IMR-90 (cell line): ENCODE results near the gene CAAP1. TPM values are rescaled to one million over a fixed set of nuclear protein-coding genes. Genes with fewer than 3 reads are reported as not detected.
A peak's percentile ranks its signal among the peaks of the same experiment; 100 is the strongest.

ENCODE experiments used
- ATAC-seq: fragments of 200-7000 bp; cut with Tn5 transposase; 2 replicates; pipeline ENCODE4 v1.9.1; 2020; ENCODE audit warnings: low read depth, mild to moderate bottlenecking, moderate library complexity
- BruUV-seq: library from RNA; stranded (reverse); fragments of 400-500 nt; replicated peaks from 2 replicates; lab custom pipeline; 2021; lab: Mats Ljungman, UMichigan
- CTCF ChIA-PET: fragments of 300-600 bp; formaldehyde crosslinking; extraction: SDS; loops from one replicate; lab custom pipeline; 2021; ENCODE audit warnings: antibody characterized with exemption; lab: Yijun Ruan, JAX
- POLR2A ChIA-PET: fragments of 300-600 bp; sonication (Branson Sonifier 250); formaldehyde crosslinking; loops from one replicate; lab custom pipeline; 2022; ENCODE audit warnings: antibody characterized with exemption; ENCODE audit not compliant: unreplicated experiment; lab: Charles Lee
- DNase-seq: peaks from one replicate; pipeline ENCODE4 v3.0.0; 2013
- H2AFZ ChIP-seq: replicated peaks from 2 replicates; pipeline ENCODE3; 2013; ENCODE audit warnings: low read length, mild to moderate bottlenecking; ENCODE audit not compliant: poor library complexity
- H2AK5ac ChIP-seq: 2 replicates; pipeline ENCODE4 v1.6.1; 2013; ENCODE audit warnings: low read depth, low read length, inconsistent platforms
- H2AK9ac ChIP-seq: replicated peaks from 2 replicates; pipeline ENCODE3; 2013; ENCODE audit warnings: mild to moderate bottlenecking, low read depth, low read length, moderate library complexity; ENCODE audit not compliant: poor library complexity
- H2BK120ac ChIP-seq: 2 replicates; pipeline ENCODE4 v1.6.1; 2013; ENCODE audit warnings: low read depth, low read length, inconsistent platforms
- H2BK15ac ChIP-seq: 3 replicates; pipeline ENCODE4 v1.6.1; 2013; ENCODE audit warnings: low read depth, low read length, inconsistent platforms
- H2BK20ac ChIP-seq: 2 replicates; pipeline ENCODE4 v1.6.1; 2013; ENCODE audit warnings: low read depth, mild to moderate bottlenecking, inconsistent platforms, low read length, moderate library complexity
- H2BK5ac ChIP-seq: 2 replicates; pipeline ENCODE4 v1.6.1; 2013; ENCODE audit warnings: mild to moderate bottlenecking, low read depth, low read length, inconsistent platforms; ENCODE audit not compliant: poor library complexity, severe bottlenecking
- H3K14ac ChIP-seq: replicated peaks from 2 replicates; pipeline ENCODE4 v1.6.1; 2013; ENCODE audit warnings: low read depth, low read length, inconsistent platforms
- H3K18ac ChIP-seq: 2 replicates; pipeline ENCODE4 v1.6.1; 2013; ENCODE audit warnings: low read depth, low read length, control low read depth
- H3K23ac ChIP-seq: 2 replicates; pipeline ENCODE4 v1.6.1; 2013; ENCODE audit warnings: low read depth, low read length, inconsistent platforms
- H3K27ac ChIP-seq: 2 replicates; pipeline ENCODE4 v1.5.1; 2013; ENCODE audit warnings: mild to moderate bottlenecking, control low read depth, low read length; ENCODE audit not compliant: insufficient read depth
- H3K27me3 ChIP-seq: 2 replicates; pipeline ENCODE4 v1.6.1; 2013; ENCODE audit warnings: low read length; ENCODE audit not compliant: control insufficient read depth, insufficient read depth
- H3K36me3 ChIP-seq: 2 replicates; pipeline ENCODE4 v1.6.1; 2013; ENCODE audit warnings: low read length, mixed read lengths; ENCODE audit not compliant: control insufficient read depth, insufficient read depth
- H3K4ac ChIP-seq: 2 replicates; pipeline ENCODE4 v1.6.1; 2013; ENCODE audit warnings: low read depth, low read length, inconsistent platforms
- H3K4me1 ChIP-seq: 2 replicates; pipeline ENCODE4 v1.6.1; 2013; ENCODE audit warnings: low read length, mixed read lengths; ENCODE audit not compliant: control insufficient read depth, insufficient read depth
- H3K4me2 ChIP-seq: 2 replicates; pipeline ENCODE4 v1.6.1; 2013; ENCODE audit warnings: low read depth, mild to moderate bottlenecking, control low read depth, low read length, moderate library complexity
- H3K4me3 ChIP-seq: 2 replicates; pipeline ENCODE4 v1.5.1; 2013; ENCODE audit warnings: low read depth, mild to moderate bottlenecking, control low read depth, low read length, moderate library complexity; ENCODE audit not compliant: insufficient read depth
- H3K56ac ChIP-seq: 2 replicates; pipeline ENCODE4 v1.6.1; 2013; ENCODE audit warnings: low read length, inconsistent platforms; ENCODE audit not compliant: insufficient read depth; ENCODE audit errors: extremely low read depth
- H3K79me1 ChIP-seq, 2 experiments: 2 replicates each; pipeline ENCODE4 v1.6.1; 2013; ENCODE audit warnings: low read length in 2 of 2, inconsistent platforms in 1 of 2, low read depth in 1 of 2
- H3K9ac ChIP-seq: 2 replicates; pipeline ENCODE4 v1.6.1; 2013; ENCODE audit warnings: low read depth, low read length, control low read depth
- H3K9me1 ChIP-seq: 2 replicates; pipeline ENCODE4 v1.6.1; 2013; ENCODE audit warnings: low read length, inconsistent platforms; ENCODE audit not compliant: insufficient read depth
- H3K9me3 ChIP-seq: 2 replicates; pipeline ENCODE4 v1.6.1; 2013; ENCODE audit warnings: low read length; ENCODE audit not compliant: control insufficient read depth, insufficient read depth
- H4K20me1 ChIP-seq: 2 replicates; pipeline ENCODE4 v1.6.1; 2013; ENCODE audit warnings: low read length, inconsistent platforms; ENCODE audit not compliant: insufficient read depth
- H4K5ac ChIP-seq: 2 replicates; pipeline ENCODE4 v1.6.1; 2013; ENCODE audit warnings: mild to moderate bottlenecking, low read depth, low read length, control low read depth
- H4K8ac ChIP-seq, 2 experiments: 2 replicates each; pipeline ENCODE4 v1.6.1; 2013; ENCODE audit warnings: low read depth in 2 of 2, low read length in 2 of 2, control low read depth in 1 of 2, inconsistent platforms in 1 of 2
- H4K91ac ChIP-seq: 2 replicates; pipeline ENCODE4 v1.6.1; 2013; ENCODE audit warnings: low read depth, low read length, inconsistent platforms; ENCODE audit not compliant: insufficient read depth
- BHLHE40 ChIP-seq: fragments of 150-350 bp; IDR thresholded peaks from 2 replicates; pipeline ENCODE4 v1.6.1; 2016; ENCODE audit warnings: mild to moderate bottlenecking, low read depth, low read length
- CEBPB ChIP-seq: IDR thresholded peaks from 2 replicates; pipeline ENCODE4 v1.6.1; 2012; ENCODE audit warnings: low read depth, low read length, improper control_type of control experiment
- CHD1 ChIP-seq: IDR thresholded peaks from 2 replicates; pipeline ENCODE4 v1.6.1; 2012; ENCODE audit warnings: low read depth, low read length, improper control_type of control experiment
- FOS ChIP-seq: fragments of 150-350 bp; IDR thresholded peaks from 2 replicates; pipeline ENCODE4 v1.6.1; 2016; ENCODE audit warnings: low read depth, low read length
- MAFK ChIP-seq: IDR thresholded peaks from 2 replicates; pipeline ENCODE4 v1.6.1; 2012; ENCODE audit warnings: low read depth, low read length, improper control_type of control experiment
- MAZ ChIP-seq: IDR thresholded peaks from 2 replicates; pipeline ENCODE4 v1.6.1; 2012; ENCODE audit warnings: low read depth, mild to moderate bottlenecking, low read length, improper control_type of control experiment, moderate library complexity, borderline replicate concordance
- MXI1 ChIP-seq: IDR thresholded peaks from 2 replicates; pipeline ENCODE4 v1.6.1; 2012; ENCODE audit warnings: low read depth, mild to moderate bottlenecking, low read length, moderate library complexity, borderline replicate concordance
- NFE2L2 ChIP-seq: fragments of 150-350 bp; IDR thresholded peaks from 2 replicates; pipeline ENCODE4 v1.6.1; 2016; ENCODE audit warnings: low read depth, mild to moderate bottlenecking, low read length
- POLR2A ChIP-seq: IDR thresholded peaks from 2 replicates; pipeline ENCODE4 v1.6.1; 2012; ENCODE audit warnings: mild to moderate bottlenecking, low read depth, low read length
- RAD21 ChIP-seq: IDR thresholded peaks from 2 replicates; pipeline ENCODE4 v1.6.1; 2012; ENCODE audit warnings: low read length, improper control_type of control experiment
- RCOR1 ChIP-seq: IDR thresholded peaks from 2 replicates; pipeline ENCODE4 v1.6.1; 2012; ENCODE audit warnings: mild to moderate bottlenecking, low read length, improper control_type of control experiment; ENCODE audit not compliant: insufficient replicate concordance
- RFX5 ChIP-seq: IDR thresholded peaks from 2 replicates; pipeline ENCODE4 v1.8.0; 2012; ENCODE audit warnings: low read depth, mild to moderate bottlenecking, low read length, moderate library complexity
- SMC3 ChIP-seq: fragments of 150-350 bp; IDR thresholded peaks from 2 replicates; pipeline ENCODE4 v1.6.1; 2016; ENCODE audit warnings: low read depth, mild to moderate bottlenecking, antibody characterized with exemption, low read length, moderate library complexity
- WGBS, 2 experiments: methylation state at CpG; one replicate each; pipeline versions ENCODE4 v1.1.5 to v1.1.7; 2013; ENCODE audit warnings: missing lambda C conversion rate in 2 of 2; ENCODE audit not compliant: insufficient read length in 1 of 2; ENCODE audit errors: extremely low coverage in 2 of 2; 5-methylcytosine and 5-hydroxymethylcytosine counted together
- dilution Hi-C: fragments of 300-500 bp; cut with HindIII; formaldehyde crosslinking; loops from one replicate; pipeline ENCODE4 v1.14.3; 2018; ENCODE audit warnings: low sequenced_read_pairs; ENCODE audit not compliant: unreplicated experiment
- in situ Hi-C: fragments of 300-500 bp; cut with MboI; formaldehyde crosslinking; loops from 3 replicates; pipeline ENCODE4 v1.14.3; 2019; ENCODE audit warnings: low sequenced_read_pairs, inconsistent platforms, mixed read lengths
- intact Hi-C: fragments of 100-400 bp; cut with micrococcal nuclease; formaldehyde crosslinking; loops from 2 replicates; pipeline ENCODE4 v1.10.0; 2022
- polyA plus RNA-seq, 3 experiments: library from polyadenylated mRNA; depleted of rRNA; stranded (reverse); fragments of >200 nt; gene quantifications; 2 replicates each; pipeline ENCODE4 v1.2.3, GENCODE V29; 2012; ENCODE audit warnings: low replicate concordance in 1 of 3
- total RNA-seq: library from RNA; depleted of rRNA; stranded (reverse); fragments of >200 nt; gene quantifications from 2 replicates; pipeline ENCODE4 v1.2.3, GENCODE V29; 2012
- TF ChIP-seq, protein P1 (sequence below): fragments of 150-350 bp; IDR thresholded peaks from 2 replicates; pipeline ENCODE4 v1.6.1; 2017; ENCODE audit warnings: mild to moderate bottlenecking, antibody characterized with exemption, low read length, low read depth
- TF ChIP-seq, protein P2 (sequence below): conservative IDR thresholded peaks from 2 replicates; pipeline ENCODE4 v1.5.1; 2012; ENCODE audit warnings: mild to moderate bottlenecking, low read depth, low read length, improper control_type of control experiment
- TF ChIP-seq, protein P3 (sequence below): fragments of 150-350 bp; IDR thresholded peaks from 2 replicates; pipeline ENCODE4 v1.6.1; 2016; ENCODE audit warnings: low read depth, mild to moderate bottlenecking, low read length, moderate library complexity, borderline replicate concordance

Gene CAAP1
- total and polyA plus RNA-seq, 2 of the 4 experiments (the other 2 are of a cell fraction): 6.1 to 9.0 TPM

DNA sequence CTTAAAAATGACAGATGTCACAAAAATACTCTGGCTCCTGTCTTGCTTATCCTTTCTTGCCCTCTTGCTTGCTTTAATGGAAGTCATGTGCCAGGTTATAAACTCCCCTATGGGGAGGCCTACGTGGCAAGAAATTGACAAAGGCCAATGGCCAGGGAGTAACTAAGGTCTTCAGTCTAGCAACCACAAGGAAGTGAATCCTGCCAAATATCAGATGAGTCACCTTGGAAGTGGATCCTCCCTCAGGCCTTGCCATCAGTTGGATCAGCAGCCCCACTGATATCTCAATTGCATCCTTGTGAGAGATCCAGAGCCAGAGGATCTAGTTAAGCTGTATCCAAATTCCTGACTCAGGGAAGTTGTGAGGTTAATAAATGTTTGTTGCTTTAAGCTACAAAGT is 82.8 kb downstream of the CAAP1 start:
- Histone ChIP-seq H2BK5ac (no peak overlapping the region), H4K5ac (no peak overlapping the region), H4K91ac (no peak overlapping the region), H4K8ac (no peak overlapping the region), H3K23ac (no peak overlapping the region), H3K56ac (no peak overlapping the region), H2AK9ac (no peak overlapping the region), H3K9me1 (no peaks in the 10 kb centered on the region), H3K9me3 (no peaks in the 10 kb centered on the region), H2BK15ac (no peak overlapping the region), H3K36me3 (no peaks in the 10 kb centered on the region), H3K9ac (no peak overlapping the region), H3K4me3 (no peak overlapping the region), H2BK20ac (no peak overlapping the region), H4K20me1 (no peaks in the 10 kb centered on the region), H2AK5ac (no peak overlapping the region), H3K4me2 (no peak overlapping the region), H3K27ac (no peak overlapping the region), H3K27me3 (no peaks in the 10 kb centered on the region), H3K79me1 (no peaks in the 10 kb centered on the region), H3K14ac (no peak overlapping the region), H2BK120ac (no peak overlapping the region), H3K18ac (no peak overlapping the region), H3K4ac (no peak overlapping the region), H3K4me1 (no peaks in the 10 kb centered on the region), H2AFZ (no peak overlapping the region)
- BruUV-seq: no TSS peak
- no CpG with 5 or more reads among the region's 1 CpG for WGBS, 2 experiments
- dilution Hi-C loops (no loop called here), in situ Hi-C loops (no loop called here), intact Hi-C loops (no loop called here)
- ChIA-PET CTCF (no interaction called here), POLR2A (no interaction called here)
- ATAC-seq (no peak), DNase-seq (peak; percentile 58)
- TF ChIP-seq MAZ: no peak
- no peak for TF ChIP-seq FOS
- TF ChIP-seq, protein P1, sequence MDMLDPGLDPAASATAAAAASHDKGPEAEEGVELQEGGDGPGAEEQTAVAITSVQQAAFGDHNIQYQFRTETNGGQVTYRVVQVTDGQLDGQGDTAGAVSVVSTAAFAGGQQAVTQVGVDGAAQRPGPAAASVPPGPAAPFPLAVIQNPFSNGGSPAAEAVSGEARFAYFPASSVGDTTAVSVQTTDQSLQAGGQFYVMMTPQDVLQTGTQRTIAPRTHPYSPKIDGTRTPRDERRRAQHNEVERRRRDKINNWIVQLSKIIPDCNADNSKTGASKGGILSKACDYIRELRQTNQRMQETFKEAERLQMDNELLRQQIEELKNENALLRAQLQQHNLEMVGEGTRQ: no peak
- no peak for TF ChIP-seq POLR2A
- TF ChIP-seq CHD1: no peak
- no peak for TF ChIP-seq NFE2L2
- TF ChIP-seq BHLHE40: no peak
- no peak for TF ChIP-seq SMC3
- TF ChIP-seq, protein P2, sequence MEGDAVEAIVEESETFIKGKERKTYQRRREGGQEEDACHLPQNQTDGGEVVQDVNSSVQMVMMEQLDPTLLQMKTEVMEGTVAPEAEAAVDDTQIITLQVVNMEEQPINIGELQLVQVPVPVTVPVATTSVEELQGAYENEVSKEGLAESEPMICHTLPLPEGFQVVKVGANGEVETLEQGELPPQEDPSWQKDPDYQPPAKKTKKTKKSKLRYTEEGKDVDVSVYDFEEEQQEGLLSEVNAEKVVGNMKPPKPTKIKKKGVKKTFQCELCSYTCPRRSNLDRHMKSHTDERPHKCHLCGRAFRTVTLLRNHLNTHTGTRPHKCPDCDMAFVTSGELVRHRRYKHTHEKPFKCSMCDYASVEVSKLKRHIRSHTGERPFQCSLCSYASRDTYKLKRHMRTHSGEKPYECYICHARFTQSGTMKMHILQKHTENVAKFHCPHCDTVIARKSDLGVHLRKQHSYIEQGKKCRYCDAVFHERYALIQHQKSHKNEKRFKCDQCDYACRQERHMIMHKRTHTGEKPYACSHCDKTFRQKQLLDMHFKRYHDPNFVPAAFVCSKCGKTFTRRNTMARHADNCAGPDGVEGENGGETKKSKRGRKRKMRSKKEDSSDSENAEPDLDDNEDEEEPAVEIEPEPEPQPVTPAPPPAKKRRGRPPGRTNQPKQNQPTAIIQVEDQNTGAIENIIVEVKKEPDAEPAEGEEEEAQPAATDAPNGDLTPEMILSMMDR: no peak
- no peak for TF ChIP-seq RFX5
- no peak for TF ChIP-seq RCOR1
- TF ChIP-seq CEBPB: no peak
- no peak for TF ChIP-seq RAD21
- no peak for TF ChIP-seq MAFK
- TF ChIP-seq, protein P3, sequence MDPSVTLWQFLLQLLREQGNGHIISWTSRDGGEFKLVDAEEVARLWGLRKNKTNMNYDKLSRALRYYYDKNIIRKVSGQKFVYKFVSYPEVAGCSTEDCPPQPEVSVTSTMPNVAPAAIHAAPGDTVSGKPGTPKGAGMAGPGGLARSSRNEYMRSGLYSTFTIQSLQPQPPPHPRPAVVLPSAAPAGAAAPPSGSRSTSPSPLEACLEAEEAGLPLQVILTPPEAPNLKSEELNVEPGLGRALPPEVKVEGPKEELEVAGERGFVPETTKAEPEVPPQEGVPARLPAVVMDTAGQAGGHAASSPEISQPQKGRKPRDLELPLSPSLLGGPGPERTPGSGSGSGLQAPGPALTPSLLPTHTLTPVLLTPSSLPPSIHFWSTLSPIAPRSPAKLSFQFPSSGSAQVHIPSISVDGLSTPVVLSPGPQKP: no peak
- no peak for TF ChIP-seq MXI1
